Trophoblast cell (in vitro differentiated cells and primary cell): Measurements from ENCODE around the gene CAND2.

Experiments
- DNase-seq, 2 donors: peaks; one replicate each; pipeline ENCODE4 v3.0.0-alpha.2; 2016
- H2AFZ ChIP-seq: 2 replicates; pipeline ENCODE4 v1.6.1; 2013; ENCODE audit warnings: low read length, moderate library complexity, mild to moderate bottlenecking; ENCODE audit not compliant: insufficient read depth, poor library complexity
- H2AK5ac ChIP-seq: 2 replicates; pipeline ENCODE4 v1.6.1; 2013; ENCODE audit warnings: mild to moderate bottlenecking, low read length
- H2BK120ac ChIP-seq: 2 replicates; pipeline ENCODE4 v1.6.1; 2013; ENCODE audit warnings: low read length, mild to moderate bottlenecking, moderate library complexity; ENCODE audit not compliant: insufficient read depth, poor library complexity
- H2BK12ac ChIP-seq: 2 replicates; pipeline ENCODE4 v1.6.1; 2013; ENCODE audit warnings: mild to moderate bottlenecking, low read length, moderate library complexity
- H2BK5ac ChIP-seq: 2 replicates; pipeline ENCODE4 v1.6.1; 2013; ENCODE audit warnings: low read length, low read depth, moderate library complexity, mild to moderate bottlenecking; ENCODE audit not compliant: poor library complexity
- H3K14ac ChIP-seq: 2 replicates; pipeline ENCODE4 v1.6.1; 2013; ENCODE audit warnings: mild to moderate bottlenecking, low read length
- H3K18ac ChIP-seq: 2 replicates; pipeline ENCODE4 v1.6.1; 2013; ENCODE audit warnings: mild to moderate bottlenecking, low read length
- H3K23ac ChIP-seq: 2 replicates; pipeline ENCODE4 v1.6.1; 2013; ENCODE audit warnings: low read length
- H3K27ac ChIP-seq: 2 replicates; pipeline ENCODE4 v1.5.1; 2013; ENCODE audit warnings: low read depth, mild to moderate bottlenecking, inconsistent platforms, low read length, moderate library complexity
- H3K27me3 ChIP-seq: 2 replicates; pipeline ENCODE4 v1.6.1; 2013; ENCODE audit warnings: inconsistent platforms, mild to moderate bottlenecking, low read length, moderate library complexity; ENCODE audit not compliant: insufficient read depth
- H3K36me3 ChIP-seq, 2 experiments: 1 replicate in 1 of 2; 2 replicates in 1 of 2; pipeline ENCODE4 v1.6.1; 2013; ENCODE audit warnings: low read length in 2 of 2, mild to moderate bottlenecking in 2 of 2, moderate library complexity in 1 of 2; ENCODE audit not compliant: insufficient read depth in 2 of 2, control insufficient read depth in 1 of 2
- H3K4ac ChIP-seq: 2 replicates; pipeline ENCODE4 v1.6.1; 2013; ENCODE audit warnings: low read depth, mild to moderate bottlenecking, low read length, moderate library complexity
- H3K4me1 ChIP-seq, 2 experiments: 1 replicate in 1 of 2; 2 replicates in 1 of 2; pipeline ENCODE4 v1.6.1; 2013; ENCODE audit warnings: low read length in 2 of 2, mild to moderate bottlenecking in 2 of 2, moderate library complexity in 1 of 2; ENCODE audit not compliant: insufficient read depth in 2 of 2, control insufficient read depth in 1 of 2
- H3K4me2 ChIP-seq: 2 replicates; pipeline ENCODE4 v1.6.1; 2013; ENCODE audit warnings: inconsistent platforms, mild to moderate bottlenecking, low read length, moderate library complexity
- H3K4me3 ChIP-seq: 2 replicates; pipeline ENCODE4 v1.5.1; 2013; ENCODE audit warnings: mild to moderate bottlenecking, low read depth, low read length, inconsistent platforms
- H3K79me1 ChIP-seq: one replicate; pipeline ENCODE4 v1.6.1; 2013; ENCODE audit warnings: low read length
- H3K79me2 ChIP-seq: 2 replicates; pipeline ENCODE4 v1.6.1; 2013; ENCODE audit warnings: low read length, mild to moderate bottlenecking; ENCODE audit not compliant: control insufficient read depth, insufficient read depth, poor library complexity
- H3K9ac ChIP-seq: 2 replicates; pipeline ENCODE4 v1.6.1; 2013; ENCODE audit warnings: mild to moderate bottlenecking, low read length
- H3K9me3 ChIP-seq: 2 replicates; pipeline ENCODE4 v1.6.1; 2013; ENCODE audit warnings: low read depth, mild to moderate bottlenecking, control low read depth, inconsistent platforms, low read length; ENCODE audit not compliant: insufficient read depth
- H4K12ac ChIP-seq: 2 replicates; pipeline ENCODE4 v1.6.1; 2013; ENCODE audit warnings: low read depth, mild to moderate bottlenecking, low read length, moderate library complexity
- H4K8ac ChIP-seq: 2 replicates; pipeline ENCODE4 v1.6.1; 2013; ENCODE audit warnings: low read depth, mild to moderate bottlenecking, low read length, moderate library complexity
- H4K91ac ChIP-seq: one replicate; pipeline ENCODE4 v1.6.1; 2013; ENCODE audit warnings: low read depth, mild to moderate bottlenecking, low read length, moderate library complexity
- WGBS: extraction: QIAGEN DNeasy Blood & Tissue Kit; methylation state at CpG from one replicate; pipeline ENCODE4 v1.1.7; 2013; ENCODE audit warnings: missing lambda C conversion rate; ENCODE audit not compliant: insufficient read length, insufficient coverage; ENCODE audit errors: extremely low coverage; 5-methylcytosine and 5-hydroxymethylcytosine counted together

CAND2 gene

DNA sequence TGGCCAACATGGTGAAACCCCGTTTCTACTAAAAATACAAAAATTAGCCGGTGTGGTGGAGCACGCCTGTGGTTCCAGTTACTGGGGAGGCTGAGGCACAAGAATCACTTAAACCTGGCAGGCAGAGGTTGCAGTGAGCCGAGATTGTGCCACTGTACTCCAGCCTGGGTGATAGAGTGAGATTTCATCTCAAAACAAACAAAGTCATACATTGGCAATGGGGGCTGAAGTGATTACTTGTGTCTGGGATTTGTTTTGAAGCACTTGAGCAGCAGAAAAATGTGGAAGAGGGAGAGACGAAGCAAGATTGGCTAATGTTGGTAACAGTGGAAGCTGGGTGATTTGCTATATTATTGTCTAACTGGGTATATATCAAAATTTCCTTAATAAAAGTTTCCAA is 24.0 kb upstream of the CAND2 start:
- no peaks in the 10 kb centered on the region for H3K4me1 ChIP-seq
- WGBS: no CpG with 5 or more reads among the region's 5 CpGs

DNA sequence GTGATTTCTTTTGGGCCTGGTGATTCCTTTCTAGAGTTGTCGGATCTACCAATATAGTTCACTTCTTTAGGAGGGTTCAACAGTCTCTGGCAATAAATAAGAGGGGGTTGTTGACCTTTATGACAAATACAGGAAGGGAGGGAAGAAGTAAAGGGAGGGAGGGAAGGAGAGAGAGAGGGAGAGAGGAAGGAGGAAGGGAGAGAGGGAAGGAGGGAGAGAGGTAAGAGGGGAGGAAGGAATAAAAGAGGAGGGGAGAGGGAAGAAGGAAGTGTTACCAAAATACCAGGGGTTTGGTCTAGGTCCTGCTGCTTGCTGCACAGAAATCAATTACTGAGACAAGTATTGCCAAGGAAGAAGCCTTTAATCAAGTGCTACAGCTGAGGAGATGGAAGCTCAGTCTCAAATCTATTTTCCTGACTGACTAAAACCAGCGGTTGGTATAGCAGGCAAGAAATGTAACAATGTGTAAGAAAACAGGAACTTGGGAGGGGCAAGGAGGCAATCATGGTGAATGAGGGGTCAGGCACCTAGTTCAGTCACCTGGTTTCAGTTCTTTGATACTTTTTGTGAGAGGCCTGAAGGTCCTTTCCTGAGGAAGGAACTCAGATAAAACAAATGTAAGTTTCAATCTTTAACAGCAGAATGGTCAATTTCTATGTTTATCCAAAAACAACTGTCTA is 23.3 kb upstream of the CAND2 start:
- H3K23ac ChIP-seq: no peak overlapping the region
- no peaks in the 10 kb centered on the region for H3K79me1 ChIP-seq
- DNase-seq: no peak
- no peaks in the 10 kb centered on the region for H3K4me1 ChIP-seq
- H4K91ac ChIP-seq: no peak overlapping the region
- H3K36me3 ChIP-seq: no peaks in the 10 kb centered on the region
- no peak overlapping the region for H2AFZ ChIP-seq
- H3K18ac ChIP-seq: no peak overlapping the region
- peaks cover 3% of the 10 kb centered on the region for H3K27me3 ChIP-seq
- no peak overlapping the region for H3K27ac ChIP-seq
- no peak overlapping the region for H4K8ac ChIP-seq
- WGBS: no CpG with 5 or more reads among the region's 2 CpGs
- no peaks in the 10 kb centered on the region for H3K9me3 ChIP-seq
- H2BK120ac ChIP-seq: no peak overlapping the region
- H2AK5ac ChIP-seq: no peak overlapping the region
- no peak overlapping the region for H3K9ac ChIP-seq
- no peak overlapping the region for H4K12ac ChIP-seq
- no peak overlapping the region for H3K14ac ChIP-seq
- no peak overlapping the region for H2BK12ac ChIP-seq
- H3K4ac ChIP-seq: no peak overlapping the region
- H3K79me2 ChIP-seq: no peaks in the 10 kb centered on the region
- no peak overlapping the region for H3K4me3 ChIP-seq
- H2BK5ac ChIP-seq: no peak overlapping the region
- no peak overlapping the region for H3K4me2 ChIP-seq

More for the DNA sequence above, 24.0 kb upstream of the CAND2 start:
- Histone ChIP-seq H2BK5ac (no peak overlapping the region), H3K23ac (no peak overlapping the region), H3K9ac (no peak overlapping the region), H3K36me3 (no peaks in the 10 kb centered on the region), H3K4me2 (no peak overlapping the region), H4K8ac (no peak overlapping the region), H3K14ac (no peak overlapping the region), H3K27me3 (peaks cover 3% of the 10 kb centered on the region), H3K18ac (no peak overlapping the region), H2AFZ (no peak overlapping the region), H3K79me1 (no peaks in the 10 kb centered on the region), H3K4me3 (no peak overlapping the region), H2BK12ac (no peak overlapping the region), H3K79me2 (no peaks in the 10 kb centered on the region), H3K9me3 (no peaks in the 10 kb centered on the region), H3K27ac (no peak overlapping the region), H2BK120ac (no peak overlapping the region), H4K12ac (no peak overlapping the region), H2AK5ac (no peak overlapping the region), H3K4ac (no peak overlapping the region), H4K91ac (no peak overlapping the region)
- no peak for DNase-seq

DNA sequence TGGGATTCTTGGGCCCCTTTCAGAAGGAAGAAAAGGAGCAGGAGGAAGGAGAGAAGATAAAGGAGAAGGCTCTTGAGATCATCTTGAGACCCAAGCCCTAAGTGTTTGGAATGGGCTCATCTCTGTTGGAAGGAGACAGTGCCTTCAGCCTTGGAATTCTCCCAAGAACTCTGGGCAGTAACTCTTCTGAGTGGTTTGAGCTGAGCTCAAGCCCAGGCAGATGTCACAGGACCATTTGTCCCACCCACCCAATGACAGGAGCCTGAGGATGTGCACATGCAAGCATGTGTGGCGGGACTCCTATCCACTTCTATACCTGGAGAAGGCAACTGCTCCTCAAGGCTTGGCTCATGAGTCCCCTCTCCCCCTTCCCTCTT is 22.8 kb upstream of the CAND2 start:
- H3K9me3 ChIP-seq: no peaks in the 10 kb centered on the region
- H3K4ac ChIP-seq: no peak overlapping the region
- H3K4me3 ChIP-seq: no peak overlapping the region
- H4K8ac ChIP-seq: no peak overlapping the region
- no peak overlapping the region for H3K4me2 ChIP-seq
- H3K36me3 ChIP-seq: no peaks in the 10 kb centered on the region
- H2BK12ac ChIP-seq: no peak overlapping the region
- no peak overlapping the region for H3K9ac ChIP-seq
- no CpG with 5 or more reads among the region's 1 CpG for WGBS
- H4K12ac ChIP-seq: no peak overlapping the region
- H3K23ac ChIP-seq: no peak overlapping the region
- peaks cover 3% of the 10 kb centered on the region for H3K27me3 ChIP-seq
- H3K27ac ChIP-seq: no peak overlapping the region
- no peak overlapping the region for H2BK5ac ChIP-seq
- H2BK120ac ChIP-seq: no peak overlapping the region
- no peaks in the 10 kb centered on the region for H3K79me2 ChIP-seq
- no peak for DNase-seq
- no peaks in the 10 kb centered on the region for H3K79me1 ChIP-seq
- no peak overlapping the region for H4K91ac ChIP-seq
- no peak overlapping the region for H2AK5ac ChIP-seq
- H3K14ac ChIP-seq: no peak overlapping the region
- no peak overlapping the region for H2AFZ ChIP-seq
- no peaks in the 10 kb centered on the region for H3K4me1 ChIP-seq
- H3K18ac ChIP-seq: no peak overlapping the region

DNA sequence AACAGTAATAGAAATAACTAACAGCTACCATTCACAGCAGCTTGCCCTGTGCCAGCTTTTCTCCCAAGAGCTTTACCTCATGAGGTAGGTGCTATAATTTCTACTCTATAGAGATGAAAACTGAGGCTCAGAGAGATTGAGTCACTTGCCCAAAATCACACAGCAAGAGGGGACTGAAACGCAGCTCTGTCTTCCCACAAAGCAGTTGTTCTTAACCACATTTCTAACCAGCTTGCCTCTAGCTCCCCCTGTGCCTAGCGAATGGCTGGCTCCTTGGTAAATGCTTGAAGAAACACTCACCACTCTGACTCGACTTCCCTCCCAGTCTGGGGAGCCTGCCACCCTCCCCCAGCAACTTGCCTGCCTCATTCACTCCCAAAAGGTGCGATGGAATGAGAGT is 21.9 kb upstream of the CAND2 start:
- H3K79me1 ChIP-seq: no peaks in the 10 kb centered on the region

More for the DNA sequence above, 21.9 kb upstream of the CAND2 start:
- Histone ChIP-seq H3K4ac (no peak overlapping the region), H2BK12ac (no peak overlapping the region), H3K27me3 (peaks cover 3% of the 10 kb centered on the region), H4K8ac (no peak overlapping the region), H2BK120ac (no peak overlapping the region), H2BK5ac (no peak overlapping the region), H3K4me3 (no peak overlapping the region), H2AFZ (no peak overlapping the region), H2AK5ac (no peak overlapping the region), H3K18ac (no peak overlapping the region), H3K9me3 (no peaks in the 10 kb centered on the region), H3K4me1 (no peaks in the 10 kb centered on the region), H3K27ac (no peak overlapping the region), H4K91ac (no peak overlapping the region), H3K36me3 (no peaks in the 10 kb centered on the region), H4K12ac (no peak overlapping the region), H3K14ac (no peak overlapping the region), H3K79me2 (no peaks in the 10 kb centered on the region), H3K4me2 (no peak overlapping the region), H3K23ac (no peak overlapping the region), H3K9ac (no peak overlapping the region)
- WGBS: no CpG with 5 or more reads among the region's 4 CpGs
- DNase-seq: no peak
